ENCODE results near the gene COL4A1.

- no peak for TF ChIP-seq MXI1 (IDR thresholded peaks at IDR 0.05; ENCODE audit: low read depth, low read length)
- no peak for TF ChIP-seq TCF12 (IDR thresholded peaks at IDR 0.05)
- no peak for TF ChIP-seq RAD21 (IDR thresholded peaks at IDR 0.05; ENCODE audit: low read length)
- TF ChIP-seq POLR2AphosphoS5 (IDR thresholded peaks at IDR 0.05; ENCODE audit: low read depth, low read length) = no peak
- TF ChIP-seq, protein P1, sequence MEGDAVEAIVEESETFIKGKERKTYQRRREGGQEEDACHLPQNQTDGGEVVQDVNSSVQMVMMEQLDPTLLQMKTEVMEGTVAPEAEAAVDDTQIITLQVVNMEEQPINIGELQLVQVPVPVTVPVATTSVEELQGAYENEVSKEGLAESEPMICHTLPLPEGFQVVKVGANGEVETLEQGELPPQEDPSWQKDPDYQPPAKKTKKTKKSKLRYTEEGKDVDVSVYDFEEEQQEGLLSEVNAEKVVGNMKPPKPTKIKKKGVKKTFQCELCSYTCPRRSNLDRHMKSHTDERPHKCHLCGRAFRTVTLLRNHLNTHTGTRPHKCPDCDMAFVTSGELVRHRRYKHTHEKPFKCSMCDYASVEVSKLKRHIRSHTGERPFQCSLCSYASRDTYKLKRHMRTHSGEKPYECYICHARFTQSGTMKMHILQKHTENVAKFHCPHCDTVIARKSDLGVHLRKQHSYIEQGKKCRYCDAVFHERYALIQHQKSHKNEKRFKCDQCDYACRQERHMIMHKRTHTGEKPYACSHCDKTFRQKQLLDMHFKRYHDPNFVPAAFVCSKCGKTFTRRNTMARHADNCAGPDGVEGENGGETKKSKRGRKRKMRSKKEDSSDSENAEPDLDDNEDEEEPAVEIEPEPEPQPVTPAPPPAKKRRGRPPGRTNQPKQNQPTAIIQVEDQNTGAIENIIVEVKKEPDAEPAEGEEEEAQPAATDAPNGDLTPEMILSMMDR (IDR thresholded peaks at IDR 0.05) = no peak
- no peak for TF ChIP-seq FOXM1 (IDR thresholded peaks at IDR 0.05; ENCODE audit: low read depth)
- no peak for TF ChIP-seq REST (IDR thresholded peaks at IDR 0.05; ENCODE audit: low read depth, low read length)
- no peak for TF ChIP-seq EZH2phosphoT487 (IDR thresholded peaks at IDR 0.05; ENCODE audit: borderline replicate concordance, low read depth)
- TF ChIP-seq YY1 (IDR thresholded peaks at IDR 0.05; ENCODE audit: low read depth) = no peak
Measured at GRCh38 chr13:110135977-110136597, 170.9 kb downstream of the COL4A1 start.
